Stomach (tissue), 4 donors: ENCODE measurements around the gene TFAM.

ENCODE experiments used
- CTCF ChIP-seq, 7 experiments: fragments of 450-650 bp in 4 of 7; fragments of 200-600 bp in 3 of 7; sonication (generic) in 3 of 7; IDR thresholded peaks; one replicate each; pipeline ENCODE4 v1.5.1; 2016 to 2019; ENCODE audit warnings: antibody characterized with exemption in 7 of 7, control low read depth in 2 of 7, mild to moderate bottlenecking in 1 of 7
- POLR2AphosphoS5 ChIP-seq, 3 donors: sonication (generic); formaldehyde crosslinking; IDR thresholded peaks; one replicate each; pipeline ENCODE4 v1.6.1; 2016; ENCODE audit warnings: antibody characterized with exemption in 3 of 3

- no peak for TF ChIP-seq CTCF (IDR thresholded peaks at IDR 0.05)
- no peak for TF ChIP-seq POLR2AphosphoS5 (IDR thresholded peaks at IDR 0.05)
Measured at GRCh38 chr10:58438986-58439385, 53.8 kb downstream of the TFAM start.
